SJCRH30 (cell line): Measurements from ENCODE around the gene SLC50A1. TPM values are rescaled to one million over a fixed set of nuclear protein-coding genes. Genes with fewer than 3 reads are reported as not detected.
"Not testable (repeated sequence)": the region's sequence is repeated elsewhere in the genome, so short reads cannot be mapped to it uniquely, and the experiment has no call there.

ENCODE experiments used
- DNase-seq, 2 experiments: peaks; one replicate each; pipeline ENCODE4 v3.0.0-alpha.2; 2015 to 2020
- H3K27ac ChIP-seq: fragments of 250-450 bp; sonication (Bioruptor Pico); 2 replicates; pipeline ENCODE4 v1.5.1; 2020; ENCODE audit warnings: mild to moderate bottlenecking, moderate library complexity
- H3K27me3 ChIP-seq: fragments of 250-450 bp; sonication (Bioruptor Pico); 2 replicates; pipeline ENCODE4 v1.5.1; 2020; ENCODE audit warnings: mild to moderate bottlenecking, moderate library complexity
- H3K36me3 ChIP-seq: fragments of 250-450 bp; sonication (Bioruptor Pico); 2 replicates; pipeline ENCODE4 v1.5.1; 2020; ENCODE audit warnings: mild to moderate bottlenecking, moderate library complexity
- H3K4me1 ChIP-seq: fragments of 250-450 bp; sonication (Bioruptor Pico); 2 replicates; pipeline ENCODE4 v1.5.1; 2020; ENCODE audit warnings: mild to moderate bottlenecking, moderate library complexity
- H3K4me3 ChIP-seq: fragments of 250-450 bp; sonication (Bioruptor Pico); 2 replicates; pipeline ENCODE4 v1.5.1; 2020; ENCODE audit warnings: mild to moderate bottlenecking, moderate library complexity
- H3K9me3 ChIP-seq: fragments of 250-450 bp; sonication (Bioruptor Pico); replicated peaks from 2 replicates; pipeline ENCODE4 v1.5.1; 2020; ENCODE audit warnings: mild to moderate bottlenecking, moderate library complexity
- total RNA-seq: library from RNA; depleted of rRNA; stranded (reverse); fragments of >200 nt; shearing (Covaris generic); gene quantifications from 2 replicates; pipeline ENCODE4 v1.2.3, GENCODE V29; 2014

The SLC50A1 gene
- total RNA-seq, 1 experiment from 2014 or later = 12.9 TPM

GRCh38 chr1:155107309-155108264 is 28.1 kb upstream of the SLC50A1 start:
- no peak overlapping the region for H3K27ac ChIP-seq
- no peaks in the 10 kb centered on the region for H3K9me3 ChIP-seq
- no peak overlapping the region for H3K4me3 ChIP-seq
- no peaks in the 10 kb centered on the region; the same call in none of the 2 replicates for H3K27me3 ChIP-seq
- no peak for DNase-seq
- no peaks in the 10 kb centered on the region for H3K36me3 ChIP-seq
- peaks cover 7% of the 10 kb centered on the region; the same call in 1 of the 2 replicates for H3K4me1 ChIP-seq

GRCh38 chr1:155108296-155108695 is 27.4 kb upstream of the SLC50A1 start:
- Histone ChIP-seq H3K4me1 (peaks cover 12% of the 10 kb centered on the region), H3K9me3 (no peaks in the 10 kb centered on the region), H3K27ac (no peak overlapping the region), H3K36me3 (no peaks in the 10 kb centered on the region), H3K27me3 (no peaks in the 10 kb centered on the region; the same call in none of the 2 replicates), H3K4me3 (no peak overlapping the region)
- DNase-seq = no peak

GRCh38 chr1:155110381-155110780 is 25.3 kb upstream of the SLC50A1 start:
- DNase-seq = no peak
- no peaks in the 10 kb centered on the region for H3K36me3 ChIP-seq
- H3K27me3 ChIP-seq = no peaks in the 10 kb centered on the region; the same call in none of the 2 replicates
- no peaks in the 10 kb centered on the region for H3K9me3 ChIP-seq
- H3K4me1 ChIP-seq = peaks cover 20% of the 10 kb centered on the region
- no peak overlapping the region for H3K27ac ChIP-seq
- no peak overlapping the region for H3K4me3 ChIP-seq

- Histone ChIP-seq H3K27me3 (no peaks in the 10 kb centered on the region; the same call in none of the 2 replicates), H3K9me3 (no peaks in the 10 kb centered on the region)
- no peak for DNase-seq
Measured at GRCh38 chr1:155110826-155111225, 24.8 kb upstream of the SLC50A1 start.

GRCh38 chr1:155113450-155113980 is 22.1 kb upstream of the SLC50A1 start:
- no peaks in the 10 kb centered on the region; the same call in 1 of the 2 replicates for H3K27me3 ChIP-seq
- peak; percentile 83 to 91 for DNase-seq
- peaks cover 20% of the 10 kb centered on the region for H3K4me1 ChIP-seq
- H3K27ac ChIP-seq = peak overlapping the region; percentile 34; the same call in 1 of the 2 replicates
- H3K36me3 ChIP-seq = no peaks in the 10 kb centered on the region
- no peaks in the 10 kb centered on the region for H3K9me3 ChIP-seq
- no peak overlapping the region for H3K4me3 ChIP-seq

More at GRCh38 chr1:155110826-155111225, 24.8 kb upstream of the SLC50A1 start:
- no peak overlapping the region for H3K4me3 ChIP-seq
- H3K27ac ChIP-seq = no peak overlapping the region
- H3K36me3 ChIP-seq = no peaks in the 10 kb centered on the region
- peaks cover 20% of the 10 kb centered on the region for H3K4me1 ChIP-seq

- no peak overlapping the region for H3K27ac ChIP-seq
- H3K4me3 ChIP-seq = no peak overlapping the region
- H3K36me3 ChIP-seq = no peaks in the 10 kb centered on the region
- H3K4me1 ChIP-seq = peaks cover 17% of the 10 kb centered on the region
- no peaks in the 10 kb centered on the region for H3K27me3 ChIP-seq
- H3K9me3 ChIP-seq = no peaks in the 10 kb centered on the region
- no peak for DNase-seq
Measured at GRCh38 chr1:155116113-155116764, 19.4 kb upstream of the SLC50A1 start.

GRCh38 chr1:155117610-155118009 is 18.0 kb upstream of the SLC50A1 start:
- Histone ChIP-seq H3K27me3 (no peaks in the 10 kb centered on the region), H3K27ac (no peak overlapping the region), H3K36me3 (no peaks in the 10 kb centered on the region), H3K9me3 (no peaks in the 10 kb centered on the region), H3K4me1 (peaks cover 12% of the 10 kb centered on the region), H3K4me3 (no peak overlapping the region)
- DNase-seq = no peak

GRCh38 chr1:155118090-155118489 is 17.6 kb upstream of the SLC50A1 start:
- H3K4me1 ChIP-seq, H3K27ac ChIP-seq, H3K9me3 ChIP-seq, DNase-seq, H3K4me3 ChIP-seq, H3K27me3 ChIP-seq, H3K36me3 ChIP-seq: not testable (repeated sequence)

GRCh38 chr1:155120253-155120652 is 15.4 kb upstream of the SLC50A1 start:
- H3K4me3 ChIP-seq = no peak overlapping the region
- DNase-seq = no peak
- H3K4me1 ChIP-seq = peaks cover 17% of the 10 kb centered on the region
- no peaks in the 10 kb centered on the region for H3K9me3 ChIP-seq
- H3K36me3 ChIP-seq = no peaks in the 10 kb centered on the region
- H3K27me3 ChIP-seq = 0 out of 2 replicates have a peak, but pooled peaks cover 3% of the 10 kb centered on the region
- H3K27ac ChIP-seq = no peak overlapping the region

- no peak for DNase-seq
- Histone ChIP-seq H3K4me1 (peaks cover 26% of the 10 kb centered on the region), H3K9me3 (no peaks in the 10 kb centered on the region), H3K4me3 (no peak overlapping the region), H3K27ac (no peak overlapping the region), H3K27me3 (0 out of 2 replicates have a peak, but pooled peaks cover 6% of the 10 kb centered on the region), H3K36me3 (no peaks in the 10 kb centered on the region)
Measured at GRCh38 chr1:155121249-155121648, 14.4 kb upstream of the SLC50A1 start.

- no peak overlapping the region for H3K27ac ChIP-seq
- DNase-seq = no peak
- H3K27me3 ChIP-seq = 0 out of 2 replicates have a peak, but pooled peaks cover 6% of the 10 kb centered on the region
- no peak overlapping the region for H3K4me3 ChIP-seq
- H3K36me3 ChIP-seq = no peaks in the 10 kb centered on the region
- peaks cover 33% of the 10 kb centered on the region for H3K4me1 ChIP-seq
- no peaks in the 10 kb centered on the region for H3K9me3 ChIP-seq
Measured at GRCh38 chr1:155122308-155122707, 13.3 kb upstream of the SLC50A1 start.

GRCh38 chr1:155123801-155124200 is 11.9 kb upstream of the SLC50A1 start:
- Histone ChIP-seq H3K27me3 (peaks cover 13% of the 10 kb centered on the region; the same call in 1 of the 2 replicates), H3K9me3 (no peaks in the 10 kb centered on the region), H3K4me3 (no peak overlapping the region), H3K36me3 (no peaks in the 10 kb centered on the region), H3K4me1 (peaks cover 39% of the 10 kb centered on the region), H3K27ac (no peak overlapping the region)
- no peak for DNase-seq

- peaks cover 14% of the 10 kb centered on the region; the same call in 1 of the 2 replicates for H3K27me3 ChIP-seq
- peak overlapping the region; percentile 1; the same call in 1 of the 2 replicates for H3K27ac ChIP-seq
- peak; percentile 53 to 57 for DNase-seq
- no peaks in the 10 kb centered on the region for H3K9me3 ChIP-seq
- peaks cover 49% of the 10 kb centered on the region for H3K4me1 ChIP-seq
- H3K4me3 ChIP-seq = no peak overlapping the region
- no peaks in the 10 kb centered on the region for H3K36me3 ChIP-seq
Measured at GRCh38 chr1:155124503-155125463, 10.9 kb upstream of the SLC50A1 start.

- H3K4me3 ChIP-seq = peak overlapping the region; percentile 58; the same call in 1 of the 2 replicates
- no peaks in the 10 kb centered on the region for H3K9me3 ChIP-seq
- H3K27ac ChIP-seq = no peak overlapping the region
- no peaks in the 10 kb centered on the region for H3K36me3 ChIP-seq
- no peak for DNase-seq
- peaks cover 14% of the 10 kb centered on the region; the same call in 1 of the 2 replicates for H3K27me3 ChIP-seq
- H3K4me1 ChIP-seq = peaks cover 52% of the 10 kb centered on the region
Measured at GRCh38 chr1:155125511-155125945, 10.1 kb upstream of the SLC50A1 start.
